Spleen (tissue), 11 donors: ENCODE results near the gene LRIG3. TPM values are rescaled to one million over a fixed set of nuclear protein-coding genes. Genes with fewer than 3 reads are reported as not detected.

Source experiments
- DNase-seq: peaks from one replicate; pipeline ENCODE4 v3.0.0-alpha.2; 2020
- H3K27ac ChIP-seq, 8 donors: fragments of 200-600 bp; sonication (generic) in 7 of 8; 1 replicate in 4 of 8; 2 replicates in 4 of 8; pipeline versions ENCODE4 v1.5.0 to v1.8.0; 2016 to 2021; ENCODE audit warnings: inconsistent platforms in 4 of 8, mild to moderate bottlenecking in 4 of 8, moderate library complexity in 1 of 8
- H3K27me3 ChIP-seq, 7 donors: fragments of 200-600 bp; sonication (generic) in 6 of 7; replicated peaks in 1 of 7; 1 replicate in 4 of 7; 2 replicates in 3 of 7; pipeline versions ENCODE4 v1.5.0 to v1.8.0; 2016 to 2021; ENCODE audit warnings: inconsistent platforms in 3 of 7, mild to moderate bottlenecking in 1 of 7
- H3K36me3 ChIP-seq, 6 donors: fragments of 200-600 bp; sonication (generic) in 5 of 6; 1 replicate in 4 of 6; 2 replicates in 2 of 6; pipeline versions ENCODE4 v1.5.0 to v1.8.0; 2016 to 2021; ENCODE audit warnings: inconsistent platforms in 2 of 6
- H3K4me1 ChIP-seq, 6 donors: fragments of 200-600 bp; sonication (generic) in 5 of 6; 1 replicate in 3 of 6; 2 replicates in 3 of 6; pipeline versions ENCODE4 v1.5.0 to v1.8.0; 2016 to 2021; ENCODE audit warnings: inconsistent platforms in 3 of 6
- H3K4me3 ChIP-seq, 8 donors: fragments of 200-600 bp; sonication (generic) in 7 of 8; 1 replicate in 4 of 8; 2 replicates in 4 of 8; pipeline versions ENCODE4 v1.5.0 to v1.8.0; 2016 to 2021; ENCODE audit warnings: inconsistent platforms in 4 of 8, mild to moderate bottlenecking in 4 of 8, moderate library complexity in 2 of 8
- H3K9me3 ChIP-seq, 8 donors: fragments of 200-600 bp; sonication (generic) in 7 of 8; 1 replicate in 4 of 8; 2 replicates in 4 of 8; pipeline versions ENCODE4 v1.5.0 to v1.8.0; 2016 to 2021; ENCODE audit warnings: inconsistent platforms in 4 of 8
- POLR2A ChIP-seq, 3 donors: fragments of 450-650 bp; IDR thresholded peaks; one replicate each; pipeline ENCODE4 v1.5.1; 2017; ENCODE audit warnings: antibody characterized with exemption in 3 of 3, mild to moderate bottlenecking in 1 of 3
- POLR2AphosphoS5 ChIP-seq, 3 donors: sonication (generic); formaldehyde crosslinking; IDR thresholded peaks; one replicate each; pipeline ENCODE4 v1.5.1; 2017; ENCODE audit warnings: antibody characterized with exemption in 3 of 3
- WGBS, 5 donors: extraction: QIAGEN DNeasy Blood & Tissue Kit in 3 of 5; methylation state at CpG; one replicate each; pipeline versions ENCODE4 v1.1.5 to v1.1.7; 2013 to 2018; 5-methylcytosine and 5-hydroxymethylcytosine counted together
- intact Hi-C: fragments of 100-400 bp; cut with DNase I; formaldehyde crosslinking; loops from one replicate; pipeline ENCODE4 v1.15.0; 2023; ENCODE audit warnings: low total_unique reads
- polyA plus RNA-seq, 3 donors: library from polyadenylated mRNA; stranded (reverse); fragments of 200-250 nt; gene quantifications; one replicate each; pipeline ENCODE4 v1.2.1, GENCODE V29; 2013
- total RNA-seq, 7 donors: library from RNA; depleted of rRNA in 3 of 7; stranded (reverse); fragments of >200 nt in 3 of 7; fragmentation: NEBNext Ultra II Directional in 4 of 7; extraction: Animal tissue kit (Norgen Biotek cat#: 25700) in 4 of 7; gene quantifications; one replicate each; pipeline versions ENCODE4 v1.1.0 to v1.2.1, GENCODE V29; 2016 to 2021
- TF ChIP-seq, protein P1 (sequence below), 11 experiments: fragments of 200-600 bp in 7 of 11; fragments of 450-650 bp in 4 of 11; sonication (generic) in 4 of 11; IDR thresholded peaks in 8 of 11; conservative IDR thresholded peaks in 3 of 11; 1 replicate in 7 of 11; 2 replicates in 4 of 11; pipeline versions ENCODE4 v1.4.0 to v1.8.0; 2016 to 2021; ENCODE audit warnings: antibody characterized with exemption in 11 of 11, inconsistent platforms in 4 of 11, mild to moderate bottlenecking in 1 of 11
- donor health status: healthy with polysubstance abuse.
- donor health status: DM: no; HTN: no; CAD: no; lungs with moderate emphysema.
- donor health status: DM: no; HTN: no; CAD: no.
- donor health status: Bipolar disorder and iron deficiency.
- donor health status: healthy.
- donor health status: DM: no; HTN: no; CAD: no.
- donor health status: DM: yes; HTN: yes; CAD: no.

LRIG3 gene
- total and polyA plus RNA-seq, 10 donors: 1.3 to 110 (median 23.7) TPM

DNA sequence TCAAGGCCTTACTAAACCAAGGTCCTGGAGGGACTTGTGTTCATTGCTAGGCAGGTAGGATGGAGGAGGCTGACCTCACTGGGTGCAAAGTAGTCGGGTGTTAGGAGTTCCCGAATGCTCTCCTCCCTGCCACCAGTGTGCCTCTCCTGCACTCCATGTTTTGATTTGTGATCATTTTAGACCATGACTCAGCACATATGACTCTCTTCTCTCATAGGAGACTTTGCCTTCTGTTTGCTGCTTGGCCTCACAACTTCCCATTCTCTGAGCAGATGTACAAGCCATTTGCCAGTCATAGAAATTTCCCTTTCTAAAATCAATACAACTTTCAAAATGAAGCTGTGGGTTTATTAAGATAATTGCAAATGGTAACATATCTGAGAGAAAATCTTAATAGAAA is 46.6 kb upstream of the LRIG3 start:
- Histone ChIP-seq H3K4me1 (no peaks in the 10 kb centered on the region), H3K27me3 (no peaks in the 10 kb centered on the region), H3K4me3 (no peak overlapping the region), H3K9me3 (no peaks in the 10 kb centered on the region), H3K36me3 (no peaks in the 10 kb centered on the region), H3K27ac (peak overlapping the region in 3 of 8 donors; percentile 1 to 33 (median 21))
- 88 to 95% (median 92%) methylated on average over 2 of the region's 2 CpGs for WGBS, 5 donors
- DNase-seq: no peak
- intact Hi-C loops: no loop called here
- TF ChIP-seq, protein P1, sequence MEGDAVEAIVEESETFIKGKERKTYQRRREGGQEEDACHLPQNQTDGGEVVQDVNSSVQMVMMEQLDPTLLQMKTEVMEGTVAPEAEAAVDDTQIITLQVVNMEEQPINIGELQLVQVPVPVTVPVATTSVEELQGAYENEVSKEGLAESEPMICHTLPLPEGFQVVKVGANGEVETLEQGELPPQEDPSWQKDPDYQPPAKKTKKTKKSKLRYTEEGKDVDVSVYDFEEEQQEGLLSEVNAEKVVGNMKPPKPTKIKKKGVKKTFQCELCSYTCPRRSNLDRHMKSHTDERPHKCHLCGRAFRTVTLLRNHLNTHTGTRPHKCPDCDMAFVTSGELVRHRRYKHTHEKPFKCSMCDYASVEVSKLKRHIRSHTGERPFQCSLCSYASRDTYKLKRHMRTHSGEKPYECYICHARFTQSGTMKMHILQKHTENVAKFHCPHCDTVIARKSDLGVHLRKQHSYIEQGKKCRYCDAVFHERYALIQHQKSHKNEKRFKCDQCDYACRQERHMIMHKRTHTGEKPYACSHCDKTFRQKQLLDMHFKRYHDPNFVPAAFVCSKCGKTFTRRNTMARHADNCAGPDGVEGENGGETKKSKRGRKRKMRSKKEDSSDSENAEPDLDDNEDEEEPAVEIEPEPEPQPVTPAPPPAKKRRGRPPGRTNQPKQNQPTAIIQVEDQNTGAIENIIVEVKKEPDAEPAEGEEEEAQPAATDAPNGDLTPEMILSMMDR (IDR thresholded peaks at IDR 0.05 in 8 of 11, conservative IDR thresholded peaks at IDR 0.05 in 3 of 11): no peak
- TF ChIP-seq POLR2A (IDR thresholded peaks at IDR 0.05) (no peak), POLR2AphosphoS5 (IDR thresholded peaks at IDR 0.05) (no peak)

DNA sequence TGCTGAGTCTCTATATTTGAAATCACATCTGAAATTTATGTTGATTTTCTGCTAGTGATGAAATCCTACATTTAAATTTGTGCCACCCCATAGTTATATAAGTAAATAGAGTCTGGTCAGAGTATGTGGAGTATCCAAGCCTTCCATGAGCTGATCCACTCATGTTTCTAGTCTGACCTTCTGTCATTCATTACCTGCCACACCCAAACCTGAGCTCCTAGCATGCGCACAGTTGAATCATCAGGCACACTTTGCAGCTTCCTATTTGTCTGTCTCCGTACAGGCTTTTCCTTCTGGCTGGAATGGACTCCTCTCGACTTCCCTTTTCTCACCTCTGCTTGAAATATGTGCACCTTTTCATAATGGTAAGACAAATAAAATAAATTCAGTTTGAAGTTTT is 45.3 kb upstream of the LRIG3 start:
- 68 to 91% (median 83%) methylated on average over 3 of the region's 3 CpGs for WGBS, 5 donors
- H3K9me3 ChIP-seq: no peaks in the 10 kb centered on the region
- no peaks in the 10 kb centered on the region for H3K4me1 ChIP-seq
- DNase-seq: no peak
- H3K27me3 ChIP-seq: no peaks in the 10 kb centered on the region
- H3K36me3 ChIP-seq: no peaks in the 10 kb centered on the region
- TF ChIP-seq POLR2AphosphoS5 (IDR thresholded peaks at IDR 0.05) (no peak), POLR2A (IDR thresholded peaks at IDR 0.05) (no peak)
- TF ChIP-seq, protein P1 (IDR thresholded peaks at IDR 0.05 in 8 of 11, conservative IDR thresholded peaks at IDR 0.05 in 3 of 11): no peak
- no peak overlapping the region for H3K27ac ChIP-seq
- no peak overlapping the region for H3K4me3 ChIP-seq
- intact Hi-C loops: no loop called here

DNA sequence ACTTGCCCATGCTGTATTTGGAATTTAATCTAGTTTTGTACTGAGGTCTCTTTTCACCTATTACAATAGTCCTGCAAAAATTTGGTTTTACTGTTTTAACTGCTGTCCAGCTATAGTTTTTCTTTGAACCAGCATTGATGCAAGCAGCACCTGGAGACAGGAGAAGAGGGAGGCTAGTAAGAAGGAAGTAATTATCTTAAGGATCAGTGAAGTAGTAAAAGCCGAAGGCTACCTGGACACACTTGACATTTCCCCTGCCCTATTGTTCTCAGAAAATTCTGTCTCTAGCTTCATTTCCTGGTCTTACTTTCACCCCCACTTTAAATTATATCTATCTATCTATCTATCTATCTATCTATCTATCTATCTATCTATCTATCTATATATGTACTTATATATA is 43.5 kb upstream of the LRIG3 start:
- TF ChIP-seq, protein P1 (IDR thresholded peaks at IDR 0.05 in 8 of 11, conservative IDR thresholded peaks at IDR 0.05 in 3 of 11): no peak
- TF ChIP-seq POLR2A (IDR thresholded peaks at IDR 0.05) (no peak), POLR2AphosphoS5 (IDR thresholded peaks at IDR 0.05) (no peak)

DNA sequence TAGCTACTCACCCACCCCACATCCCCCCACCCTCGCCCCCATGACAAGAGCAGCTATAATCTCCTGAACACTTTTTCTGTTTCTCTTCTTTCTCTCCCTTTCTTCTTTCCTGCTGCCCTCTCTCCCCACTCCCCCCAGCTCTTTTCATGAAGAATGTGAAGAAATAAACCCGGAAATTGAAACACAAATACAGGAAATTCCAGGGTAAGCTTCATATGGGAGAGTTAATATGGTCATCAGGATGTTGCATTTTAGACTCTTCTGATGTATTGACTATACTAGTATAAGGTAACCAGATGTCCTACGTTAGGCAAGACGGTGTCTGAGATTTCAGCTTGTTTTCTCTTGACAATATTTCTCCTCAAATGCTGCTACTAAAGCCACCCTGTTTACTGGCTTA is 41.6 kb upstream of the LRIG3 start:
- Histone ChIP-seq H3K27me3 (no peaks in the 10 kb centered on the region), H3K36me3 (no peaks in the 10 kb centered on the region), H3K4me1 (no peaks in the 10 kb centered on the region), H3K9me3 (no peaks in the 10 kb centered on the region), H3K27ac (no peak overlapping the region), H3K4me3 (no peak overlapping the region)
- 58 to 66% (median 60%) methylated on average over 4 of the region's 4 CpGs for WGBS, 5 donors
- TF ChIP-seq POLR2A (IDR thresholded peaks at IDR 0.05): no peak
- no peak for TF ChIP-seq POLR2AphosphoS5 (IDR thresholded peaks at IDR 0.05)
- TF ChIP-seq, protein P1 (IDR thresholded peaks at IDR 0.05 in 8 of 11, conservative IDR thresholded peaks at IDR 0.05 in 3 of 11): no peak
- intact Hi-C loops: no loop called here
- no peak for DNase-seq

More for the DNA sequence above, 43.5 kb upstream of the LRIG3 start:
- Histone ChIP-seq H3K4me1 (no peaks in the 10 kb centered on the region), H3K36me3 (no peaks in the 10 kb centered on the region), H3K4me3 (no peak overlapping the region), H3K9me3 (no peaks in the 10 kb centered on the region), H3K27ac (no peak overlapping the region), H3K27me3 (no peaks in the 10 kb centered on the region)
- DNase-seq: no peak
- 71 to 89% (median 76%) methylated on average over 1 of the region's 1 CpG for WGBS, 5 donors
- intact Hi-C loops: no loop called here
